Measurements from ENCODE around the gene ARHGAP31.

DNA sequence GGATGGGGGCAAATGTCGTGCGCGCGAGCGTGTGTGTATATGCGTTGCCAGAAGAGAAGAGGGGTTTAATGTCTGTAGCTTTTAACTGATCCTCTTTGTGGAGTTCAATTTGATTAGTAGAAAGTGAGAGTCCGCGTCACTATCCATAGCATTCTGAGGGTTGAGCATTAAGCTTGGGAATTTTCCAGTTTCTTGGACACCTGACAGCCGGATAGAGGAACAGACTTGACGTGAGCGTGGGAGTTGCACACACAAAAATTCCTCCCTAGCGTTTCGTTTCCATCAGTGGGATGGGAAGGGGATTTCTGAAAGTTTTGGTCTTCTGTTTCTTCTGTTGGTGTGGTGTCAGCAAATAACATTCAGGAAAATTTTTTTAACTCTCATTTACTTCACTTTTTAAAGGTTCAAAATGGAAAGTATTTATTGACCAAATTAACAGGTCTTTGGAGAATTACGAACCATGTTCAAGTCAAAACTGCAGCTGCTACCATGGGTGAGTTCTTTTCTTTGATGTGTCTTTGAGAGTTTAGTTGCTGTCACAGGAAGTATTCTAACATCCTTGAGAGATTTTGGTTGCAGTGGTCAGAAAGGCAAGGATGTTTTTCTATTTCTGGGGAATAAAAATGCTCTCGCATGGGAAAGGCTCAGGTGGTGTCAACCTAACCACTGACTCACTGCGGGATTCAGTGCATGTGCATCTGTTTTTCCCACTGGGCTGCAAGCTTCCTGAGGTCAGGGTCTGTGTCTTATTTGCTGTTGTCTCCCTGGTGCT, 175.4 kb downstream of the ARHGAP31 start:
- TF ChIP-seq EZH2 (IDR thresholded peaks at IDR 0.05; ENCODE audit: borderline replicate concordance, control insufficient read depth, low read depth, low read length) = no peak
- no peak for TF ChIP-seq BMI1 (IDR thresholded peaks at IDR 0.05; ENCODE audit: borderline replicate concordance)
- TF ChIP-seq POLR2A (IDR thresholded peaks at IDR 0.05; ENCODE audit: low read depth, low read length) = no peak
- TF ChIP-seq, protein P1, sequence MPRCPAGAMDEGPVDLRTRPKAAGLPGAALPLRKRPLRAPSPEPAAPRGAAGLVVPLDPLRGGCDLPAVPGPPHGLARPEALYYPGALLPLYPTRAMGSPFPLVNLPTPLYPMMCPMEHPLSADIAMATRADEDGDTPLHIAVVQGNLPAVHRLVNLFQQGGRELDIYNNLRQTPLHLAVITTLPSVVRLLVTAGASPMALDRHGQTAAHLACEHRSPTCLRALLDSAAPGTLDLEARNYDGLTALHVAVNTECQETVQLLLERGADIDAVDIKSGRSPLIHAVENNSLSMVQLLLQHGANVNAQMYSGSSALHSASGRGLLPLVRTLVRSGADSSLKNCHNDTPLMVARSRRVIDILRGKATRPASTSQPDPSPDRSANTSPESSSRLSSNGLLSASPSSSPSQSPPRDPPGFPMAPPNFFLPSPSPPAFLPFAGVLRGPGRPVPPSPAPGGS (IDR thresholded peaks at IDR 0.05; ENCODE audit: borderline replicate concordance, insufficient read depth, low read depth, low read length, poor library complexity, severe bottlenecking) = no peak
- TF ChIP-seq CHD1 (IDR thresholded peaks at IDR 0.05; ENCODE audit: low read depth, low read length) = no peak
- TF ChIP-seq, protein P2, sequence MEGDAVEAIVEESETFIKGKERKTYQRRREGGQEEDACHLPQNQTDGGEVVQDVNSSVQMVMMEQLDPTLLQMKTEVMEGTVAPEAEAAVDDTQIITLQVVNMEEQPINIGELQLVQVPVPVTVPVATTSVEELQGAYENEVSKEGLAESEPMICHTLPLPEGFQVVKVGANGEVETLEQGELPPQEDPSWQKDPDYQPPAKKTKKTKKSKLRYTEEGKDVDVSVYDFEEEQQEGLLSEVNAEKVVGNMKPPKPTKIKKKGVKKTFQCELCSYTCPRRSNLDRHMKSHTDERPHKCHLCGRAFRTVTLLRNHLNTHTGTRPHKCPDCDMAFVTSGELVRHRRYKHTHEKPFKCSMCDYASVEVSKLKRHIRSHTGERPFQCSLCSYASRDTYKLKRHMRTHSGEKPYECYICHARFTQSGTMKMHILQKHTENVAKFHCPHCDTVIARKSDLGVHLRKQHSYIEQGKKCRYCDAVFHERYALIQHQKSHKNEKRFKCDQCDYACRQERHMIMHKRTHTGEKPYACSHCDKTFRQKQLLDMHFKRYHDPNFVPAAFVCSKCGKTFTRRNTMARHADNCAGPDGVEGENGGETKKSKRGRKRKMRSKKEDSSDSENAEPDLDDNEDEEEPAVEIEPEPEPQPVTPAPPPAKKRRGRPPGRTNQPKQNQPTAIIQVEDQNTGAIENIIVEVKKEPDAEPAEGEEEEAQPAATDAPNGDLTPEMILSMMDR (IDR thresholded peaks at IDR 0.05 in 2 of 3, conservative IDR thresholded peaks at IDR 0.05 in 1 of 3; ENCODE audit: control insufficient read depth in 2 of 3, extremely low read depth in 1 of 3, insufficient read depth in 1 of 3, low read depth in 3 of 3, low read length in 3 of 3) = no peak
- TF ChIP-seq TBL1XR1 (IDR thresholded peaks at IDR 0.05; ENCODE audit: low read depth, low read length) = no peak
- no peak for TF ChIP-seq SIX5 (IDR thresholded peaks at IDR 0.05; ENCODE audit: low read depth, low read length, severe bottlenecking)
- TF ChIP-seq, protein P3, sequence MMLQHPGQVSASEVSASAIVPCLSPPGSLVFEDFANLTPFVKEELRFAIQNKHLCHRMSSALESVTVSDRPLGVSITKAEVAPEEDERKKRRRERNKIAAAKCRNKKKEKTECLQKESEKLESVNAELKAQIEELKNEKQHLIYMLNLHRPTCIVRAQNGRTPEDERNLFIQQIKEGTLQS (IDR thresholded peaks at IDR 0.05; ENCODE audit: borderline replicate concordance, extremely low read depth, low read depth, low read length) = no peak
- no peak for TF ChIP-seq GABPA (IDR thresholded peaks at IDR 0.05; ENCODE audit: low read depth)
- no peak for TF ChIP-seq CHD2 (IDR thresholded peaks at IDR 0.05; ENCODE audit: borderline replicate concordance, low read depth, low read length)
- no peak for TF ChIP-seq SREBF2 (IDR thresholded peaks at IDR 0.05; ENCODE audit: low read length)
- peak; percentile 32; the same call in 1 of the 2 replicates for TF ChIP-seq FOXM1 (IDR thresholded peaks at IDR 0.05; ENCODE audit: low read depth, low read length)
- no peak for TF ChIP-seq SMAD1 (IDR thresholded peaks at IDR 0.05; ENCODE audit: low read depth, partially characterized antibody)
